Esophagus muscularis mucosa (tissue), 4 donors: ENCODE data around the gene RARB.

Experiments used
- CTCF ChIP-seq, 3 experiments: fragments of 200-600 bp in 2 of 3; fragments of 450-650 bp in 1 of 3; sonication (generic) in 2 of 3; IDR thresholded peaks; one replicate each; pipeline ENCODE4 v1.5.1; 2017 to 2019; ENCODE audit warnings: antibody characterized with exemption in 3 of 3, mild to moderate bottlenecking in 2 of 3, moderate library complexity in 1 of 3
- EP300 ChIP-seq: sonication (generic); formaldehyde crosslinking; IDR thresholded peaks from one replicate; pipeline ENCODE4 v1.6.1; 2017; ENCODE audit warnings: antibody characterized with exemption
- POLR2A ChIP-seq: fragments of 450-650 bp; IDR thresholded peaks from one replicate; pipeline ENCODE4 v1.6.1; 2017; ENCODE audit warnings: antibody characterized with exemption, moderate library complexity, mild to moderate bottlenecking, low read depth
- POLR2AphosphoS5 ChIP-seq, 2 donors: sonication (generic); formaldehyde crosslinking; IDR thresholded peaks; one replicate each; pipeline ENCODE4 v1.6.1; 2017; ENCODE audit warnings: antibody characterized with exemption in 2 of 2

- TF ChIP-seq EP300 (no peak), CTCF (IDR thresholded peaks at IDR 0.05) (no peak), POLR2AphosphoS5 (IDR thresholded peaks at IDR 0.05) (no peak), POLR2A (no peak)
Measured at GRCh38 chr3:25447925-25448324, 19.9 kb downstream of the RARB start.
